Heart right ventricle (tissue), 16 donors: ENCODE results near the gene FAM3A. TPM values are rescaled to one million over a fixed set of nuclear protein-coding genes. Genes with fewer than 3 reads are reported as not detected.
A peak's percentile ranks its signal among the peaks of the same experiment; 100 is the strongest.

Source experiments
- ATAC-seq, 8 donors: fragments of 200-7000 bp; cut with Tn5 transposase; one replicate each; pipeline ENCODE4 v1.9.1; 2020; ENCODE audit warnings: mild to moderate bottlenecking in 8 of 8, moderate library complexity in 8 of 8, moderate number of reproducible peaks in 1 of 8
- DNase-seq, 2 donors: peaks; one replicate each; pipeline ENCODE4 v3.0.0-alpha.2; 2020
- H3K27ac ChIP-seq, 10 donors: fragments of 200-600 bp; sonication (generic) in 2 of 10; one replicate each; pipeline versions ENCODE4 v1.5.0 to v1.8.0; 2020 to 2022; ENCODE audit warnings: mild to moderate bottlenecking in 3 of 10
- H3K27me3 ChIP-seq, 7 donors: fragments of 200-600 bp; one replicate each; pipeline ENCODE4 v1.8.0; 2021 to 2022; ENCODE audit warnings: mild to moderate bottlenecking in 2 of 7
- H3K36me3 ChIP-seq, 9 donors: fragments of 200-600 bp; sonication (generic) in 1 of 9; one replicate each; pipeline versions ENCODE4 v1.5.0 to v1.8.0; 2020 to 2022; ENCODE audit warnings: mild to moderate bottlenecking in 2 of 9
- H3K4me1 ChIP-seq, 9 donors: fragments of 200-600 bp; sonication (generic) in 1 of 9; one replicate each; pipeline versions ENCODE4 v1.5.0 to v1.8.0; 2020 to 2022; ENCODE audit warnings: mild to moderate bottlenecking in 4 of 9
- H3K4me3 ChIP-seq, 10 donors: fragments of 200-600 bp; sonication (generic) in 2 of 10; one replicate each; pipeline versions ENCODE4 v1.5.0 to v1.8.0; 2020 to 2022; ENCODE audit warnings: mild to moderate bottlenecking in 7 of 10, moderate library complexity in 2 of 10
- H3K9me3 ChIP-seq, 11 donors: fragments of 200-600 bp in 10 of 11; sonication (generic) in 2 of 11; one replicate each; pipeline versions ENCODE4 v1.5.0 to v1.8.0; 2013 to 2022; ENCODE audit warnings: mild to moderate bottlenecking in 2 of 11, control low read depth in 1 of 11, moderate library complexity in 1 of 11
- WGBS, 2 donors: extraction: QIAGEN DNeasy Blood & Tissue Kit; methylation state at CpG; one replicate each; pipeline ENCODE4 v1.1.7; 2013; ENCODE audit warnings: inconsistent platforms in 1 of 2; 5-methylcytosine and 5-hydroxymethylcytosine counted together
- intact Hi-C, 10 donors: fragments of 100-400 bp; cut with DNase I; formaldehyde crosslinking; loops; one replicate each; pipeline versions ENCODE4 v1.11.1 to v1.14.2; 2022
- polyA plus RNA-seq, 2 donors: library from polyadenylated mRNA; stranded (reverse); fragments of 200-250 nt; gene quantifications; one replicate each; pipeline ENCODE4 v1.2.3, GENCODE V29; 2013
- total RNA-seq, 10 donors: library from RNA; stranded (reverse); fragmentation: NEBNext Ultra II Directional in 3 of 10; extraction: Animal tissue kit (Norgen Biotek cat#: 25700) in 3 of 10; gene quantifications; one replicate each; pipeline versions ENCODE4 v1.2.1 to v1.2.4, GENCODE V29; 2021 to 2023
- TF ChIP-seq, protein P1 (sequence below), 9 donors: fragments of 200-600 bp; sonication (generic) in 2 of 9; IDR thresholded peaks; one replicate each; pipeline versions ENCODE4 v1.5.0 to v1.8.0; 2021 to 2022; ENCODE audit warnings: antibody characterized with exemption in 9 of 9, mild to moderate bottlenecking in 5 of 9, moderate library complexity in 1 of 9
- donor health status: Arrhythmogenic right ventricular cardiomyopathy.
- donor health status: ischemic (EF 13 %, LVEDD 7.1; RV severe dilation, severe dysfunction).
- donor health status: healthy with polysubstance abuse.
- donor health status: DM: no; HTN: yes; CAD: no.
- donor health status: DM: no; HTN: no; CAD: no.
- donor health status: ischemic (EF 25% LVEDD 6.9; RV normal size, moderate dysfunction).
- donor health status: ischemic (EF 25% LVEDD 5.7; RV mildly dilated, moderate dysfunction).
- donor health status: healthy.
- donor health status: DM: yes; HTN: yes; CAD: no.
- donor health status: Ischemic cardiomyopathy.
- donor health status: ischemic (EF 35%, LVEDD 5.7; RV mildly dilated, moderate dysfunction).
- donor health status: nonischemic (EF 11% LVEDD 7.7; RV severe dilation, severe dysfunction).
- donor health status: DM: yes; HTN: yes; CAD: no.
- donor health status: PGD.
- donor health status: ischemic (EF 29% LVEDD 5.4; RV normal size, mild dysfunction).
- donor health status: nonischemic (EF 23%, LVEDD 6.1; RV moderate dilation, normal function).

The FAM3A gene
- total and polyA plus RNA-seq, 12 donors: 36.5 to 76.6 (median 54.8) TPM

DNA sequence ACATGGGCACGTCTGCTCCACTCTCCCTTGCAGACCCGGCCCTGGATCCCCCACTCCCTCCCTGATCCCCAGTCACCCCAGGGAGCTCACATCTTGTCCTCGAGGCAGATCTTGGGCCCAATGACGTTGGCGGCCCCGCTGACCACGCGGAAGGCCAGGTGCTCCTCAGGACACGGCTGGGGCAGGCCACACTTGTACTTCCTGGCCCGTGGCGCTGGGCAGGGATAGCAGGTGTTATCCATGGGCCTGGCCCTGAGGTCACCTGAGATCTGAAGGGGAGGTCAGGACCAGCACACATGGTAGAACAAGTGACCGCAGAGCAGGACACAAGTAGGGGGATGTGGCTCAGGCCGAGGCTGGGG is 7.7 kb downstream of the FAM3A start:
- H3K27me3 ChIP-seq: no peaks in the 10 kb centered on the region
- no peak overlapping the region for H3K4me3 ChIP-seq
- H3K36me3 ChIP-seq: peaks cover 0 to 47% (median 0%) of the 10 kb centered on the region in 9 donors
- intact Hi-C loops: no loop called here
- no peak overlapping the region for H3K27ac ChIP-seq
- ATAC-seq (no peak), DNase-seq (no peak)
- peaks cover 0 to 7% (median 0%) of the 10 kb centered on the region in 11 donors for H3K9me3 ChIP-seq
- TF ChIP-seq, protein P1, sequence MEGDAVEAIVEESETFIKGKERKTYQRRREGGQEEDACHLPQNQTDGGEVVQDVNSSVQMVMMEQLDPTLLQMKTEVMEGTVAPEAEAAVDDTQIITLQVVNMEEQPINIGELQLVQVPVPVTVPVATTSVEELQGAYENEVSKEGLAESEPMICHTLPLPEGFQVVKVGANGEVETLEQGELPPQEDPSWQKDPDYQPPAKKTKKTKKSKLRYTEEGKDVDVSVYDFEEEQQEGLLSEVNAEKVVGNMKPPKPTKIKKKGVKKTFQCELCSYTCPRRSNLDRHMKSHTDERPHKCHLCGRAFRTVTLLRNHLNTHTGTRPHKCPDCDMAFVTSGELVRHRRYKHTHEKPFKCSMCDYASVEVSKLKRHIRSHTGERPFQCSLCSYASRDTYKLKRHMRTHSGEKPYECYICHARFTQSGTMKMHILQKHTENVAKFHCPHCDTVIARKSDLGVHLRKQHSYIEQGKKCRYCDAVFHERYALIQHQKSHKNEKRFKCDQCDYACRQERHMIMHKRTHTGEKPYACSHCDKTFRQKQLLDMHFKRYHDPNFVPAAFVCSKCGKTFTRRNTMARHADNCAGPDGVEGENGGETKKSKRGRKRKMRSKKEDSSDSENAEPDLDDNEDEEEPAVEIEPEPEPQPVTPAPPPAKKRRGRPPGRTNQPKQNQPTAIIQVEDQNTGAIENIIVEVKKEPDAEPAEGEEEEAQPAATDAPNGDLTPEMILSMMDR (IDR thresholded peaks at IDR 0.05): no peak
- no peaks in the 10 kb centered on the region for H3K4me1 ChIP-seq
- 93% methylated on average over 13 of the region's 13 CpGs for WGBS, 2 donors

DNA sequence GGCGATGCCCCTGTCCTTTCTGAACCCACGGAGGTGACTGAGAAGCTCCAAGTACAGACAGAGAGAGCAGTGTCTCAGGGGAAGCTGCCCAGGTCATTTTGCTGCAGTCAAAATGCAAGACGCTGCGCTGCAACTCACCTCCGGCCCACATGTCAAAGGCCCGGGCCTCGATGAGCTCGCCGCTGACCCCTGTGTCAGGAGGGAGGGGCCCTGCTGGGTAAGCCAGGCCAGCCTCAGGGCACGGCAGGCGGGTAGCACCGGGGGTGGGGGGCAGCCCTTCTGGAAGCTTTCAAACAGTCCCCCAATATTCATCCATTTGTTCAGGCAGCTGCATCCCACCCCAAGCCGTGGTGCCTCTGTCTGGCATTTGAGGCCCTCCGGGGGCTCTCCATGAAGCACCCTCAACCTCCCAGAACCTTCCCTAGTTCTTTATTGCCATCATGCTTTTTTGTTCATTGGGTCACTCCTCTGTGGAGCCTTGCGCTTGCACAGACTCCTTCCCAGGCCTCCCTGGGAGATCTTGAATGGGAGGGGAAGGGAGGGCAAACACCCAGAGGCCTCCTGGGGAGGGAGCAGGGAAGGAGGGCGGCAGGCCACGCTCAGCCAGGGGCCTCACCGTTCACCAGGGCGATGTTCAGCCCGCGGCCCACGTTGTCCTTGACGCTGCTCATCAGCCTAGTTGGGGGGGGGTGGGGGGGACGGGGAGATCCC is 8.2 kb downstream of the FAM3A start:
- no peak overlapping the region for H3K4me3 ChIP-seq
- DNase-seq (no peak), ATAC-seq (no peak)
- H3K9me3 ChIP-seq: peaks cover 0 to 7% (median 0%) of the 10 kb centered on the region in 11 donors
- intact Hi-C loops: no loop called here
- no peaks in the 10 kb centered on the region for H3K4me1 ChIP-seq
- 84 to 87% methylated on average over 14 to 24 of the region's 24 CpGs for WGBS, 2 donors
- TF ChIP-seq, protein P1 (IDR thresholded peaks at IDR 0.05): no peak
- no peak overlapping the region for H3K27ac ChIP-seq
- peaks cover 0 to 47% (median 0%) of the 10 kb centered on the region in 9 donors for H3K36me3 ChIP-seq
- no peaks in the 10 kb centered on the region for H3K27me3 ChIP-seq

DNA sequence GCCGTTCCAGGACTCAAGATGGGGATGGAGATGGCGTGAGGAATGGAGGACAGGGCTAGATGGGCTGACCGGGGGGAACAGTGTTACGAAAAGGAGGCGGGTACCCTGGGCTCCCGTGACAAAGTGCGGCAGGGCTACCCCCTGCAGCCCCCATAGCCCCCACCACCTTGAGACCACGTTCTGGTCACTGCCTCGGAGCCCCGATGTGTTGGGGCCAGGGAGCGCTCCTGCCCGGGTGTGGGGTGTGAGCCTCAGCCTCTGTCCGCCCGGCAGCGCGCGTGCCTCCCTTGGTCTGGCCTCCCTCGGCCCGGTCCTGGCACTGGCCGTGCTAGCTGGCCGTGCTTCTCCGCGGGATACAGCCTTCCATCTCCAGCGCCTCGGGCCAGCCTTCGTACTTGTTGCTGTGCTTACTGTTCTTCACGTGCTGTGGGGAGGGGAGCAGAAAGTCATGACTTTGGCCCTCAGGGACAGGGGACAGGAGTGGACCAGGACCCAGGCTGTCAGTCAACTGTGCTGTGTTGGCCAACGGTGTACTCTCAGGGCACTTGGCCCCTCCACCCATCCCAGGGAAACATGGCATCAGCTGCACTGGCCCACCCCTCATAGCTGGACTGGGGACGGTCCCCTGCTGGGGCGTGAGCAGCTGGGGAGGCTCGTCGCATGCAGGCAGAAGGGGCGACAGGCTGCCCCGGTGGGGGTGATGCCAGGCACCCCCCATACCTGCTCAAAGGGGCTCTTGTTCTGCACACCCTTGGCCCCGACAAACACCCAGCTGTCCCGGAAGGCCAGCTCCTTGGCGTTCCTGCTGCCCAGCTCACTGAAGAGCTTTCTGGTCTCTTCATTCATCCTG is 9.3 kb downstream of the FAM3A start:
- peaks cover 0 to 47% (median 0%) of the 10 kb centered on the region in 9 donors for H3K36me3 ChIP-seq
- H3K27ac ChIP-seq: no peak overlapping the region
- DNase-seq (no peak), ATAC-seq (peak in 2 of 8 donors; percentile 8 to 11)
- intact Hi-C loops: no loop called here
- H3K9me3 ChIP-seq: peaks cover 0 to 7% (median 0%) of the 10 kb centered on the region in 11 donors
- TF ChIP-seq, protein P1 (IDR thresholded peaks at IDR 0.05): no peak
- 93 to 94% methylated on average over 28 to 34 of the region's 37 CpGs for WGBS, 2 donors
- H3K27me3 ChIP-seq: no peaks in the 10 kb centered on the region
- H3K4me1 ChIP-seq: no peaks in the 10 kb centered on the region
- no peak overlapping the region for H3K4me3 ChIP-seq

DNA sequence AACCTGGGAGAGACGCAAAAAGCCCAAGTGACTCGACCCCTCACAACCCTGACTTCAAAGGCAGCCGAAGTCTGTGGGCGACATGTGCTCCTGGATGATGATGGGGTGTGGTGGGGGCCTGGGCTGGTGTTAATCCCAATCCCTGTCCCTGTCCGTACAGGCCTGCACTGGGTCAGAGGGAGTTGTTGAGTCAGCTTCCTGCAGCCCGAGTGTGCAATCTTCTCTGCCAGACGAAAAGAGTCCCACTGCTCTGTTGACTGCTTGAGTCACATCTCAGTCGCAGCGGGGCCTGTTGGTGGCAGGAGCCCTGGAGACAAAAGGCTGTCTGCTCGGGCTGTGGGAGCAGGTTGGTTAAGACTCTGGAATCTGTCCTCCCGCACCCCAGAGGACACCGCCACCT is 10.3 kb downstream of the FAM3A start:
- no peaks in the 10 kb centered on the region for H3K27me3 ChIP-seq
- 69 to 80% methylated on average over 10 to 12 of the region's 12 CpGs for WGBS, 2 donors
- ATAC-seq (peak in 2 of 8 donors; percentile 26 to 28), DNase-seq (no peak)
- H3K9me3 ChIP-seq: peaks cover 0 to 7% (median 0%) of the 10 kb centered on the region in 11 donors
- no peaks in the 10 kb centered on the region for H3K4me1 ChIP-seq
- intact Hi-C loops: no loop called here
- H3K36me3 ChIP-seq: peaks cover 0 to 47% (median 0%) of the 10 kb centered on the region in 9 donors
- no peak overlapping the region for H3K27ac ChIP-seq
- TF ChIP-seq, protein P1 (IDR thresholded peaks at IDR 0.05): no peak
- H3K4me3 ChIP-seq: no peak overlapping the region
